ENCODE data around the gene NAALADL2.
"Not testable (repeated sequence)": the region's sequence is repeated elsewhere in the genome, so short reads cannot be mapped to it uniquely, and the experiment has no call there.

Gene NAALADL2

DNA sequence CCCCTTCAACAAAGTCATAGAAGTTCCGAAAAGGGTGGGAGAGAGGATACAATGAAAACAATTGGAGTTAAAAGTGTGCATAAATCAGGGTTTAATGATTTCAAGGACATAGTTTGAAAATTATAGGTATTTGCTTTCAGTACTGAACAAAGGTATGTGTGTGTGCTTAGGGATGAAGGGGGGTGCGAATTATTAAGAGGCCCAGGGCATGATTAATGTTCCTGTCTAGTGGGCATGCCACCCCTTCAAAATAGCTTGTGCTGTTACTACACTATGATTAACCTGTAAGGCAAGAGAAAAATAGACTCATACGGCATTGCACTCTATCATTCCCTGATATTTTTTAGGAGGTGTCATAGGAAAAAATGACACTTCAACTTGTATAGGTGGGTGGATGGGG lies 731.6 kb downstream of the NAALADL2 start:
- no peak for DNase-seq (ENCODE audit: low spot score)

DNA sequence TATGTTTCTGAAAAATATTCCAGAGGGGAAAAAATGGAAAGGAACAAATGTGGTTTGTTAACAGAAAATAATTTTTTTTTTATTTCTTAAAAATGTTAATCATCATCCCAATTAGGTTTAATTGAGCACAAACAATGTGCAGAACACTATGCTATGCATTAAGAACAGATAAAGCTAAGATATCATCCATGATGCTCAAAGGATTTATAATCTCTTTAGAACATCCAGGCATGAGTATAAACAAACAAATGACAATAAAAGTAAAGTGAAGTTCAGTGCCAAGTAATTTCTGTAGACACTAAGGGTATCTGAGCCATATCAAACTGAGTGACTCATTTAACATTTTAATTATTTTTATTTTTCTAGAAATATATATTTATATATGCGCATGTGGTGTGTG lies 732.2 kb downstream of the NAALADL2 start:
- no peak for DNase-seq (ENCODE audit: low spot score)

DNA sequence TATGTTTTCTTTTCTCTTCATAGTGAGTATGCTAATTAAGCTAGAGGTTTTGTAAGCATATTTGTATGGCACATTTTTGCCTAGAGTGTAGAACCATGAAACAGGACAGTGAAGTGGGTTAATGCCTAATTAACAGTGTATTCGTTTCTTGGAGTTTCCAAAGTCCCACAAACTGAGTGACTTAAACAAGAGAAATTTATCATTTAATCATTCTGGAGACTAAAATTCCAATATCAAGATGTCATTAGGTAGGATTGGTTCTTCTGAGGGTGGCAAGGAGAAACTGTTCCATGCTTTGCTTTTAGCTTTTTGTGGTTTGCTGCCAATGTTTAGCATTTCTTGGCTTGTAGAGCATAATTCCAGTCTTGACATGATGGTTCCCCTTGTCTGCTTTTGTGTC lies 734.2 kb downstream of the NAALADL2 start:
- no peak for DNase-seq (ENCODE audit: low spot score)

DNA sequence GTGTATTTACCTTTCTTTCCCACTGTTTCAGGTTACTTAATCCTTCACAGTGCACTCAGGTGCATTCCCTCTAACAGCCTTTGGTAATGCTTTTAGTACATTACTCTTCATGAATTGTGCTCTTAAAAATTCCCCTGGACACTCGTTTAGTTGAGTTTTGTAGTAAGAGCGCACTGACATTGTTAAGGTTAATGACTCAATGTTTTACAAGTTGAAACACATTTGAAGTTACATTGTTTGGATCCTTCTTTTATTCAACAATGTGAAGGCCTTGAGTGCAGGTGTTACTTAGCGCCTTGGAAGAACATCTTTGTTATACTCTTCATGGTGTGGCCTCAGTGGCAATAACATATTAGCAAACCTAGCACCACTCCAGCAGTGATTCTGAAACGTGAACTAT lies 739.6 kb downstream of the NAALADL2 start:
- DNase-seq (ENCODE audit: low spot score), result no peak

DNA sequence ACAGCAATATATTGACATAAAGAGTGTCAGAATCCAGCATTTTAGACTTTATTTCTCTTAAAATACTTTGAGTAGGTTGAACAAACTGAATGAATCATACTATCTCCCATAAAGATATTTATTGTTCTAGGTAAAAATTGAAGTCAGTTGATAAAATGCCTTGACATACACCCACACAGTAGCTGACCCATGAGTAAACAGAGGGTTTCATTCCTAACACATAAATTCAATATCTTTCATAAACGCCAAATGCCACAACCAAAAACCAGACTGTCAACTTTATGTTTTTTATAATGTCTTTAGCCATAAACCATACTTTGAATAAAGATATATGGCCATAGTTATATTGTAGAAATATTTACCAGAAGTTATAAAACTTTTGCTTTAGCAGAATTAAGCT lies 742.4 kb downstream of the NAALADL2 start:
- no peak for DNase-seq (ENCODE audit: low spot score)

DNA sequence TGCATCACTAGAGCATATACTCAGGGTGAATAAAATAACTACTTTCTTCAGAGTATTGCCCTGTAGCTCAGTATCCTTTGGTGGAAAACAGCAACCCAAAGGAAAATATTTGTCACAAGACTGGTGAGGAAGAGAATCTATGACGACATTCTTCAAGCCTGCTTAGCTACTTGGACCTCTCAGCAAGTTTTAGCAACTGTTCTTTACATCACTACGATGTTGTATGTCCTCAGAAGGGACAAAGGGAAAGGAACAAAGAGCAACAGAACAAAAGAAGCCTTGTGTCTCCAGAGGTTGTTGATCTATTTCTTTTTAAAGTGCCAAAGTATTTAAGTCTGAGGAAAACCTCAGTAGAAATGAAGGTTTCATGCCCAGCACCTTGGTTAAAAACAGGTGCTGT lies 746.7 kb downstream of the NAALADL2 start:
- DNase-seq (ENCODE audit: low spot score), result no peak

DNA sequence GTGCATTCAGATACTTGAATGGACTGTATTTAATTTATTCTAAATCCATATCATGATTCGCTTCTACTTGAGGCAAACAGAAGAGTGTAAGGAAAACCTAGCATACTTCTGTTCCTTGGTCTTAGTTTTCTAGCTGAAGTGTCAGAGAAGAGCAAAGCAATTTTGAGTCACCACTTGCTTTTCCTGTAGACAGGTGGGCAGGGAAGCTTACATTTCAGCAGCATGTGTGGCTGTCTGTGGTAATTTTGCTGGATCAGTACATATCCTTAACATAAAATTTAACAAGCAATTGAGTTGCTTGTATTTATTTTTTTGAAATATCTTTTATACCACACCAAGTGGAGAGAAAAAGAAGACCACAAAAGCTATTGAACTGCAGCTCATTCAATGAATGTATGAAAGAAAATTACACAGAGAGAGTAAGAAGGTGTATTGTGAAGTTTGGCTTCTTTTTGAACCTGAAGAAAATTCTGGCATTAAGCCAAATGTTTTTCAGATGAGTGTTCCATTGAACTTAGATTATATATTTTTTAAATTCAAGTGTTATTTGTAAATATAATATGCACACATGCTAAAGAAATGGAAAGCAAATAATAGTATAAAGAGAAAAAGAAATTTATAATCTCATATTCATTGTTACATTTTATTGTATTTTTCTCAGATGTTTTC lies 747.6 kb downstream of the NAALADL2 start:
- DNase-seq (ENCODE audit: low spot score), result peak; percentile 2

DNA sequence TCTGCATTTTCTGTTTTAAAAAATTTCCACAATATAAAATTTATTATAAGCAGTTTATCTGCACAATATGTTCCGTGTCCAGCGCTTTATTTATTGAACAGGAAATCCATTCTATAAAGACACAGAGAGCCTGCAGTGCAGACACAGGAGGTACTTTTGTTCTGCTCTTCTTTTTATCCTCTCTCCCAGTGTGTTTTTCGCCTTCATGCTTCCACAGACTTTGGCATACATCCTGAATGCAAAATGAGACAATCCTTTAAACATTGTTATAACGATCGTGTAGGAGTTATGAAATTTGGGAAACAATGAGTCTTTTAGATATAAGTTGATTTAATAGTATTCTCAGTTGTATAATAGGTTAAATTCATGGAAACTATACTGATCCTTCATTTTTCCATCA lies 749.2 kb downstream of the NAALADL2 start:
- DNase-seq (ENCODE audit: low spot score), result no peak

DNA sequence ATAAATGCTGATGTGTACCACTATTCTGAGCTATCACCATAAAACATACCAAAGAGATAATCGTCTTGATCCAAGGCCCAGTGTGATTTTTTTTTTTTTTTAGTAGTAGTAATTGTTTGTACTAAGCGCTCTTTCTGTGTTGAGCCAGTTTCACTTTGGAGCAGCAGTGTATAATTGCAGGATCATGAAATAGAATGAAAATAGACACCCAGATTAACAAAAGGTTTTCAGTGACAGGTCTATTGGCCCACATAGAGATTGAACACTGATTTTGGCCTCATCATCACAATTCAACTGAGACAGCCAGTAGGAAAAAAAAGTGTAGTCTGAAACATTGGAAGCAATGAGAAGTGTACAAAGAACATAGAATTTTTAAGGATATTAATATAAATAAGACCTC lies 749.8 kb downstream of the NAALADL2 start:
- DNase-seq (ENCODE audit: low spot score), result no peak

DNA sequence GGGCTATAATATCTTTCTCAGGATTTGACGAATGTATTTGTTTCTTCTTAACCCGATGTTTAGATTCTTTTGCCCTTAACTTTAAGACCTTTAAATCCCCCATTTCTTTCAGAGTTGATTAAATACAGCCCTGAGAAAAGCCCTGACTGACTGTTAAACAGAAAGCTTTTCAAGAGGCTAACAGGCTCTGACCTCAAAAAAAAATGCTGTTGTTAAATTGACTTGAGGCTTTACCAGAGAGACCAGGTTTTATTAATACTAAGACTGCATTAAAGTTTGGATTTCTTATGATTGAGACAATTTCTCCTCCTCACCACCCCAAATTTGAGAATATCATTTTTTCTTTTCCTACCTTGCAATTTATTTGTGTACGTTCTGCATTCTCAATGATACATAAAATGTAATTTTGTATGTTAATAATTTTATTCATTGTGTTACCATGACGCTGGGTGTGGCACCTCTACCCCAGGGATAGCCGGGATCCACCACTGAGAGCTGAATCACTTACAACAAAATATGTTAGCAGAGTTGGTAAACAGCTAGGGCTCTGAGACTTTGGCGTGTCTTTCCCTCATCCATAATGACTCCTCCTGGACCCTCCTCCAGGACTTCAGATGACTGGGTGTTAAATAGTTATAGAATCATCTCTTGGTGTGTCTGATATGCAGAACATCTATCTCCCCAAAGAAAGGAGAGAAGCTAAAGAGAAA lies 753.5 kb downstream of the NAALADL2 start:
- DNase-seq (ENCODE audit: low spot score), result no peak

DNA sequence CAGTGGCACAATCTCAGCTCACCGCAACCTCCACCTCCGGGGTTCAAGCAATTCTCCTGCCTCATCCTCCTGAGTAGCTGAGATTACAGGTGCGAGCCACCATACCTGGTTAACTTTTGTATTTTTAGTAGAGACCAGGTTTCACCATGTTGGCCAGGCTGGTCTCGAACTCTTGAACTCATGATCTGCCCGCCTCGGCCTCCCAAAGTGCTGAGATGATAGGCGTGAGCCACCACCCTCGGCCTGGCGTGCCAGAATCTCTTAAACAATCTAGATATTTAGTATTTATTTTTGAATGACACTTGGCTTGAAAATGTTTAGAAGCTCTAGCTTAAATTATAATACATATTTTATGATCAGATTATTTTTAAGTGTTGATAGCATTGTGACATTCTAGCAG lies 755.0 kb downstream of the NAALADL2 start:
- DNase-seq (ENCODE audit: low spot score), result not testable (repeated sequence)

DNA sequence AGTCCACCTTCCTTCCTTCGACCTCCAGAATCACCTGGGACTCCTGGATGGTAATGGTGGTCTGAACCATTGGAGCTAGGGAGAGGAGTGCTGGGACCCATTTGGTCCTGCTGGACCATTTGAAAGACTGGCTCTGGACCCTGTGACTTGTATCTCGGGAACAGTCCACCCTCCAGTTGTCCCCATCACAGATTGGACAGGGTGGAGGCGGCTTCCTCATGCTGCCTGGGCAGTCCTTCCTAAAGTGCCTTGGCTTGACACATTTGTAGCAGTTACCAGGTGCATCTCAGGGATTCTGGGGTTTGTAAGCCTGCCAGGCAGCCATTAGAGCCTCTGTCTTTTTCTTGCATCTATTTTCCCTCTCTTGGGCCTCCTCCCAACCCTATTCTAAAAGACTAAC lies 758.1 kb downstream of the NAALADL2 start:
- DNase-seq (ENCODE audit: low spot score), result no peak

DNA sequence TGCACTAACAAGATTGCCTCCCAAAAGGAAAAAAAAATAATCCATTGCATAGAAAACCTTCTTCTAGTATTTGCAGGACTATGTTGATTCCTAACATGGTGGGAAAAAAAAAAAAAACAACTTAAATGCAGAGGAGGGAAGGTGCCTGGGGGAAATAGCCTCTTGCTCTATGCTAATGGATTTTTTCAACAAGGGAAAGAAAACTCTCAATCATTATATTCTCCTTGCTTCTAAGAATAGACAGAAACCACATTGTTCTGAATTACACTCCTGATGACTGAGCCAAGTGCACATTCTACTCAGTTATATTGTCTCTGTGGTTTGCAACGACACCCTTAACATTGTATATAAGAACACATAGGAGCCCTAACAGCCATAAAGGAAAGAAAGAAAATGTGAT lies 760.2 kb downstream of the NAALADL2 start:
- no peak for DNase-seq (ENCODE audit: low spot score)

DNA sequence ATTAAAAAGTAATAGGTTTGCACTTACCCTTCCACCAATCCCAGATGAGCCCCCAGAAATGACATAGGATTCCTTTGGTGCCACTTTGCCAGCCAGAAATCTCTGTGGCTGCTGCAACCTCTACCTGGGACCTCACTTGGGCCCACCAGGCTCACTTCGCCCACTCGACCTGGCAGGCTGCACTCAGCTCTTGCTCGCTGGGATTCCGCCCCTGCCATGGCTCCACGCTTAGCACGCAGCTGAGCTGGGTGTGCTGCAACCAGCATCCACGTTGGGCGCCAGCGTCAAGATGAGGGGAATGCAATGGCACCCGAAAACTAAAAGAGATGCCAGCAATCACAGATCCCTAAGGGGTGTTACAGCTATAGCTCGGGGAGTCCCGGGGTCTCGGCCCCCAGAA lies 761.0 kb downstream of the NAALADL2 start:
- DNase-seq (ENCODE audit: low spot score), result no peak

DNA sequence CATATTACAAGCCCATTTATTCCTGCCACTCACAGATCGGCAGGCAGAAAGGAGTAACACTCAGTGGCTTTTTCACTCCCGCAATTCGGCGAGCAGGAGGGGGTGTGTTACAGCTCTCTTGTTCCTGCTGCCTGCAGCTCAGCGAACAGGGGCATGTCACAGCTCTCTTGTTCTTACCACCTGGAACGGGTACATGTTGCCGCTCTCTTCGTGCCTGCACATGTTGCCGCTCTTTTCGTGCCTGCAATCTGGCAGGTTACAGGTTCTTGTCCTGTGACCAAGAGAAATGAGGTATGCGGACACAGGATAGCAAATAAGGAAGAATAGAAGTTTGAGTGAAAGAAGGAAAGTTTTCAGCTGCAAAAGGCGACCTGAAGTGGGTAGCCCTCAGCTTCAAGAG lies 761.4 kb downstream of the NAALADL2 start:
- no peak for DNase-seq (ENCODE audit: low spot score)

DNA sequence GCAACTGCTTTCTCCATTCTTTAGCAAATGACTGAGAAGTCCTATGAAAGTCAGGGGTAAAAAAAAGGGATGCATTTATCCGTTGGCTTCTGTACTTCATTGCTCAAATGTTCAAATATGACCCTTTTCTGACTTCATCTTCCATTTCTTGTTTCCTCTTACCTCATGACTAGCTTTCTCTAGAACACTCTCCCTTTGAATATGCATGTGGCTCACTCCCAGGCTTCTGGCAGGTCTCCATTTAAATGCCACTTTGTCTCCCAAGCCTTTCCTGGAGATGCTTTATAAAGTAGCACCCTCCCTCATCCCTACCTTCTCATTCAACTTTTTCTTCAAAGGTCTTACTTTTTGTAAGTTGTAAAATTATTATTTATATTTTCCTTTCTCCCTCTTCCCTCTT lies 781.8 kb downstream of the NAALADL2 start:
- no peak for DNase-seq (ENCODE audit: low spot score)

DNA sequence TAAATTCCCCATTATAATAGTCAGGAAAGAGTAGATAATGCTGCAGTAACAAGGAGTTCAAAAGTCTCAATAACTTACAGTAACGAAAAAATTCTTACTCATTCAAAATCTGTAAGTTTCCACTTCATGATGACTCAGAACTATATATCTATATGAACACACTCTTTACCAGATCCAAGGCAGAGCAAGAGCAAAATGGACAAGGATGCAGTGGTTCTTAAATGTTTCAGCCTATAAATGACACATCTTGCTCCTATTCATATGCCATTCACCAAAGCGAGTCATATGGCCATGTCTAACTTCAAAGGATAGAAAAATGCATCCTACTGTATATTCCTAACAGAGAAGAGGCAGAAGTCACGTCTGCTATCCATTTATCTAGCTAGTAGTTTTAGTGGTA lies 787.7 kb downstream of the NAALADL2 start:
- DNase-seq (ENCODE audit: low spot score), result no peak

DNA sequence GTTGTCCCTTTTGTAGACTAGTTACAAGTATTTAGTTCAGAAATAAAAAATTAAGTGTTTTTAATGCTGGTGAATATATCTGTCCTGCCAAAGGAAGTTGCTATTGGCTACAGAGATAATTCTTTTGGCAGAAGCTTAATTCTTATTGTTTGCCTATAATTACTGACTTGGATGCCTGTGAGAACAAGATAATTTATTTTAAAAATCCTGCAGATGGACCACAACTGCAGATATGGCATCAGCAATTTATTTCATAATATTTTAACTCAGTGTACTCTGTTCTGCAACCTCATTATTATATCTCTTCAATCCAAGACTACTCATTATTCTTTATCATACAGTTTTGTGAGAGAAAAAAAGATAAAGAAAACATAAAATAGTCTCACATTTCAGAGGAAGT lies 789.8 kb downstream of the NAALADL2 start:
- no peak for DNase-seq (ENCODE audit: low spot score)

DNA sequence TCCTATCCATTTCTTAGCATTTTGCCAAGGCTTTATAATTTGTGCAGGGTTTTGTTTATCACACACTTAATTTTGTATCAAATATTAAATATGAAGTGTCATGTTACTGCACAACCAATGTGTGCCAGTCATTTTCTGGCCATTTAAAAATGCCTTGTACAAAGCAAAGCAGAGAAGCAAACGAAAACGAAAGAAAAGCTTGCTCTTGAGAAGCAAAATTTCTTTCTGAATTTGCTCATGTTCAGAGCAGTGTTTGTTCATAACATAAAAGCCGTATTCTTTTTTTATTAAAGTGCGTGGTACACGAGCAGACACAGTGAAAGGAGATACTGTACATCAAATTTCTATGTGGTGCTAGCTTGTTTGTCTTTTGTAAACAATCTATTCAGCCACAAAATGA lies 792.6 kb downstream of the NAALADL2 start:
- no peak for DNase-seq (ENCODE audit: low spot score)

DNA sequence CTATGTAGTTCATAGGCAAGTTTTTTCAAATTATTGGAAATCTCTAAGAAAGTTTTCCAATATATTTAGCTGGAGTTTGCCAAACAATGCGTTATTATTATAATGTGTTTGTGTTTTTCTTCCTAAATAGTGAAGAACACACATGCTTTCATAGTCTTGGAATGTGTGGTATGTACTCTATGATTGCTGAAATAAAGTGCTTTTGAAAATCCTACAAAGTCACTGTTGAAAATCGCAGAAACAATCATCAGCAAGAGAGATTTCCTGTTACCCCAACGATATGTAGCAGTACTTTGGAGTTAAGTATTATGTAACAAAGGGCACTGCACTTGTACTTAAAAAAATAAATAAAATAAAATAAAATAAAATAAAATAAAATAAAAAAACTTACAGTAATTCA lies 796.2 kb downstream of the NAALADL2 start:
- no peak for DNase-seq (ENCODE audit: low spot score)

DNA sequence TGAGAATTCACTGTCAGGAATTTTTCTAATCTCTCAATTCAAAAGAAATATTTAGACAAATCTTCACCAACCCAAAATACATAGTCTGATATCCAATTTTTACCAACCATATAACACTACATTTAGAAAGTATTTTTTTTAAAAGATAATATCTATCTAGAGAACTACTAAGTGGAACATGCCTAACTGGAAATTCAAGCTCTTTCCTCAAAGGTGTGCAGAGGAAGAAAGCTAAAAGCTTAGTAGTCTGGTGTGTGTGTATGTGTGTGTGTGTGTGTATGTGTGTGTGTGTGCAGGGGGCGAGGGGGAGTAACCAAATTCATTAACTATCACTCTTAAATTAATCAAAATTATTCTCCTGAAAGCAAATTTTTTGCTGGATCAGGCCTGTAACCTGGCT lies 797.3 kb downstream of the NAALADL2 start:
- no peak for DNase-seq (ENCODE audit: low spot score)

DNA sequence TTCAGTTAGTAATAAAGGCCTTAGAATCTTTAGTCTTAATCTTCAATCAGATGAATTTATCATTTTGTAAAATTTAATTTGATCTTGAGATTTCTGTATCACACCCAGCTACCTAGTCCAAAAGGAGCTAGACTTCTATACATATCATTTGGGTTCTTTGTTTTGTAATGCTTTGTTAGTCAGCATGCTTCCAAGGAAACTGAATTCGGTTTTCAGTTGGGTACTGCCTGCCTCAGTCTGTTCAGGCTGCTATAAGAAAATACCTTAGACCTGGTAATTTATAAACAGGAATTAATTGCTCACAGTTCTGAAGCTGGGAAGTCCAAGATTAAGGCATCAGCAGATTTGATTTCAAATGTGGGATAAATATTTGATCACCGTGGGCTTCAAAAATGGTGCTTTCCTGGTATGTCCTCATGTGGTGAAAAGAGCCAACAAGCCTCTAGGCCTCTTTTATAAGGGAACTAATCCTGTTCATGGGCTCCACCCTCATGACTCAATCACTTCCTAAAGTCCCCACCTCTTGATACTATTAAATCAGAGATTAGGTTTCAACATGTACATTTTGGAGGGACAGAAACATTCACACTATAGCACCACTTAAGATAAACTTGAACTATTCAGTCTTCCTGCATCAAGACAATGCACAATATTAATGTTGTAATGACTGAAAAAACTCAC lies 800.7 kb downstream of the NAALADL2 start:
- no peak for DNase-seq (ENCODE audit: low spot score)

DNA sequence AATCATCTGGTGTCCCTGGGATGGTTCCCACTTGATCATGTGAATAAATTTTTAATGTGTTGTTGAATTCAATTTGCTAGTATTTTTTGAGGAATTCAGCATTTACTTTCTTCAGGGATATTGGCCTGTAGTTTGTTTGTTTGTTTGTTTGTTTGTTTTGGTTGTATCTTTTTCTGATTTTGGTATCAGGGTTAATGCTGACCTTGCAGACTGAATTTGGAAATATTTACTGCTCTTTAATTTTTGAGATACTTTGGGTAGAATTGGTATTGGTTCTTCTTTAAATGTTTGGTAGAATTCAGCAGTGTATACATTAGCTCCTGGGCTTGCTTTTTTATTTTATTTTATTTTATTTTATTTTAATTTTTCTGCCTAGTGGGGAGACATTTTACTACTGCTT lies 803.7 kb downstream of the NAALADL2 start:
- no peak for DNase-seq (ENCODE audit: low spot score)

DNA sequence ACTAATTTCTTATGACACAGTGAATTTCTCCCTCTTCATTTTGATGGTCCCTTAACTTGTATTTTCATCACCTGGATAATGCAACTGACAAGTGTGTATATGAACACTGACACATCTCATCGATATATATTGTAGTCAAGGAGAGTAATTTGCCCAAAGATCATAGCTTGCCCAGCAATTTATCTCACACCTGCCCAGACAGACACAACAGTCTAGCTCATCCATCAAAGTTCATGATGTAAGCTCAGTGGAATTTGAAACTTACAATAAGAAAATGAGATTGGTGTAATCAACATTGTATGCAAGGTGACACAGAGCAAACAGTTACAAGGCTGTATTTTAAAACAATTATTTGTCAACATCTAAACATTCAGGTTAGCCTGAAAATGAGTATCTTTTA lies 805.8 kb downstream of the NAALADL2 start:
- DNase-seq (ENCODE audit: low spot score), result no peak
